Colon (tissue), 2 donors: ENCODE data around the gene EPHB1.
"Not testable (repeated sequence)": the region's sequence is repeated elsewhere in the genome, so short reads cannot be mapped to it uniquely, and the experiment has no call there.

Experiments used
- FAIRE-seq: peaks from 2 replicates; lab custom pipeline; 2012; peaks lifted over from hg19 to GRCh38; lab: Jason Lieb, UNC
- donor health status: control.
- donor health status: control.

EPHB1 gene

GRCh38 chr3:135215516-135215915, 420.5 kb downstream of the EPHB1 start:
- FAIRE-seq, result no peak

GRCh38 chr3:135216659-135217058, 421.6 kb downstream of the EPHB1 start:
- no peak for FAIRE-seq

- FAIRE-seq, result no peak
These were observed 422.7 kb downstream of the EPHB1 start for GRCh38 chr3:135217730-135218129.

GRCh38 chr3:135218304-135218703, 423.2 kb downstream of the EPHB1 start:
- no peak for FAIRE-seq

- FAIRE-seq, result no peak
These were observed 423.7 kb downstream of the EPHB1 start for GRCh38 chr3:135218782-135219181.

GRCh38 chr3:135224815-135225362, 429.8 kb downstream of the EPHB1 start:
- FAIRE-seq, result no peak

- FAIRE-seq, result no peak
These were observed 431.0 kb downstream of the EPHB1 start for GRCh38 chr3:135226057-135226456.

GRCh38 chr3:135228201-135228600, 433.1 kb downstream of the EPHB1 start:
- no peak for FAIRE-seq

- no peak for FAIRE-seq
These were observed 434.0 kb downstream of the EPHB1 start for GRCh38 chr3:135229018-135229495.

GRCh38 chr3:135231737-135232136, 436.7 kb downstream of the EPHB1 start:
- no peak for FAIRE-seq

GRCh38 chr3:135232226-135232625, 437.2 kb downstream of the EPHB1 start:
- no peak for FAIRE-seq

GRCh38 chr3:135233476-135233875, 438.4 kb downstream of the EPHB1 start:
- not testable (repeated sequence) for FAIRE-seq

- no peak for FAIRE-seq
These were observed 440.5 kb downstream of the EPHB1 start for GRCh38 chr3:135235541-135235940.

GRCh38 chr3:135237371-135238143, 442.5 kb downstream of the EPHB1 start:
- no peak for FAIRE-seq

GRCh38 chr3:135238236-135238830, 443.3 kb downstream of the EPHB1 start:
- FAIRE-seq, result no peak

GRCh38 chr3:135238871-135239614, 444.0 kb downstream of the EPHB1 start:
- FAIRE-seq, result no peak

- FAIRE-seq, result no peak
These were observed 444.5 kb downstream of the EPHB1 start for GRCh38 chr3:135239615-135239884.

- FAIRE-seq, result no peak
These were observed 445.4 kb downstream of the EPHB1 start for GRCh38 chr3:135240426-135240825.

GRCh38 chr3:135242285-135242684, 447.2 kb downstream of the EPHB1 start:
- FAIRE-seq, result no peak

- FAIRE-seq, result no peak
These were observed 448.6 kb downstream of the EPHB1 start for GRCh38 chr3:135243616-135244015.

GRCh38 chr3:135246027-135246426, 451.0 kb downstream of the EPHB1 start:
- FAIRE-seq, result no peak

- no peak for FAIRE-seq
These were observed 453.2 kb downstream of the EPHB1 start for GRCh38 chr3:135248213-135248612.

- FAIRE-seq, result no peak
These were observed 454.1 kb downstream of the EPHB1 start for GRCh38 chr3:135249186-135249585.
